Breast epithelium (tissue), 3 donors: Measurements from ENCODE around the gene GABRA6.
"Not testable (repeated sequence)": the region's sequence is repeated elsewhere in the genome, so short reads cannot be mapped to it uniquely, and the experiment has no call there.

ENCODE experiments used
- CTCF ChIP-seq, 3 donors: fragments of 450-650 bp; IDR thresholded peaks; one replicate each; pipeline ENCODE4 v1.5.1; 2016 to 2017; ENCODE audit warnings: antibody characterized with exemption in 3 of 3, mild to moderate bottlenecking in 3 of 3, moderate library complexity in 3 of 3
- POLR2A ChIP-seq: fragments of 450-650 bp; IDR thresholded peaks from one replicate; pipeline ENCODE4 v1.6.1; 2016; ENCODE audit warnings: antibody characterized with exemption, mild to moderate bottlenecking, moderate library complexity
- POLR2AphosphoS5 ChIP-seq, 3 donors: sonication (generic); formaldehyde crosslinking; IDR thresholded peaks; one replicate each; pipeline ENCODE4 v1.6.1; 2017; ENCODE audit warnings: antibody characterized with exemption in 3 of 3

- not testable (repeated sequence) for TF ChIP-seq CTCF (IDR thresholded peaks at IDR 0.05); POLR2A; POLR2AphosphoS5 (IDR thresholded peaks at IDR 0.05)
These were observed 33.6 kb upstream of the GABRA6 start for GRCh38 chr5:161651926-161652325.
